Vagina (tissue), 2 donors: ENCODE data around the gene PON2.

Experiments
- CTCF ChIP-seq, 3 experiments: fragments of 450-650 bp in 2 of 3; fragments of 200-600 bp in 1 of 3; sonication (generic) in 1 of 3; IDR thresholded peaks; one replicate each; pipeline ENCODE4 v1.5.1; 2017 to 2019; ENCODE audit warnings: antibody characterized with exemption in 3 of 3, mild to moderate bottlenecking in 2 of 3, moderate library complexity in 2 of 3
- POLR2A ChIP-seq, 2 donors: fragments of 450-650 bp; IDR thresholded peaks; one replicate each; pipeline ENCODE4 v1.6.1; 2017; ENCODE audit warnings: antibody characterized with exemption in 2 of 2, mild to moderate bottlenecking in 2 of 2, moderate library complexity in 2 of 2
- POLR2AphosphoS5 ChIP-seq, 2 donors: sonication (generic); formaldehyde crosslinking; IDR thresholded peaks; one replicate each; pipeline ENCODE4 v1.9.0; 2017; ENCODE audit warnings: antibody characterized with exemption in 2 of 2, mild to moderate bottlenecking in 2 of 2, low read depth in 1 of 2; ENCODE audit not compliant: insufficient read depth in 1 of 2

GRCh38 chr7:95429241-95429990 lies 5.4 kb downstream of the PON2 start:
- TF ChIP-seq POLR2AphosphoS5 (IDR thresholded peaks at IDR 0.05; ENCODE audit: insufficient read depth in 1 of 2, low read depth in 1 of 2): no peak
- TF ChIP-seq POLR2A (IDR thresholded peaks at IDR 0.05): no peak
- no peak for TF ChIP-seq CTCF (IDR thresholded peaks at IDR 0.05)
